ENCODE measurements around the gene PDLIM4. TPM values are rescaled to one million over a fixed set of nuclear protein-coding genes. Genes with fewer than 3 reads are reported as not detected.

PDLIM4 gene
- total RNA-seq, 4 donors from 2014 or later = 9.7 to 43.4 (median 19.7) TPM

DNA sequence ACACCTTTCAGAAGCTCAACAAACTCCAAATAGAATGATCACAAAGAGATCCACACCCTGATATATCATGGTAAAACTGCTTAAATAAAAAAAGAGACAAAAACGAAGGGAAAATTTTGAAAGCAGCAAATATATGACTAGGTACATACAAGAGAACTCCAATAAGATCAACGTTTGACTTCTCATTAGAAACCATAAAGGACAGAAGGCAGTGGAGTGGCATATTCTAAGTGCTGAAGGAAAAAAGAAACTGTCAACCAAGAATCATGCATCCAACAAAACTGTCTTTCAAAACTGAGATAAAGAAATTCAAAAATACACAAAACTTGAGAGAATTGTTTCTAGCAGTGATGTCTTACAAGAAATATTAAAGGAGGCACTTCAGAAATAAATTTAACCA is 47.9 kb downstream of the PDLIM4 start:
- WGBS, 2 donors (ENCODE audit: low coverage in 1 of 2) = 85 to 100% methylated on average over 2 of the region's 2 CpGs
- intact Hi-C loops (cut with DNase I; ENCODE audit: low total_unique reads) = no loop called here

DNA sequence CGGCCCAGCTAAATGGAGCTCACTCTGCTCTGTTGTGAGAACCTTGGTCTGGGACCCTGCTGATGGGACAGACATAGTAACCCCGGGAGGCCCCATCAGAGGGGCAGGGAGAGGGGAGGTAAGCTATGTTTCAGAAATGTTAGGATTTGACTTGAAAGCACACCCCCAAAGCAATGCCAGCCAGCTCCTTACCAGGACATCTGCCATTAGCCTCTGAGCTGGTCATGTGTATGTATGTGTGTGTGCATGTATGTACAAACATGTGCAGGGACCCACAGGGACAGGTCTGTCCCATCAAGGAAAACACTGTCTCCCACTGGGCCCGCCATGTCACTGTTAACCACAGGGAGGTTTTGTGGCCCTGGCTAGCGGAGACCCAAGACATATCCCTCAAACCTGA is 51.2 kb downstream of the PDLIM4 start:
- no peaks in the 10 kb centered on the region for H3K36me3 ChIP-seq
- no peak for DNase-seq
- H3K27me3 ChIP-seq = no peaks in the 10 kb centered on the region
- 100% methylated on average over 4 of the region's 4 CpGs; no CpG with 5 or more reads in 1 of the 2 donors for WGBS, 2 donors (ENCODE audit: low coverage in 1 of 2)
- H3K9me3 ChIP-seq = no peaks in the 10 kb centered on the region
- in situ Hi-C loops (cut with MboI; ENCODE audit: low pct_ligation_motif_present in 1 of 4, low pct_unique_long_range_greater_than_20kb in 1 of 4, low sequenced_read_pairs in 3 of 4) = no loop called here
- intact Hi-C loops (cut with DNase I; ENCODE audit: low total_unique reads) = no loop called here
- H3K27ac ChIP-seq = peak overlapping the region in 2 of 4 donors; percentile 2 to 68
- peaks cover 0 to 41% (median 13%) of the 10 kb centered on the region in 4 donors for H3K4me1 ChIP-seq
- H3K4me3 ChIP-seq = no peak overlapping the region
- TF ChIP-seq POLR2AphosphoS5 (IDR thresholded peaks at IDR 0.05) = no peak
- no peak for TF ChIP-seq EP300 (IDR thresholded peaks at IDR 0.05; ENCODE audit: low read depth)
- no peak for TF ChIP-seq POLR2A (IDR thresholded peaks at IDR 0.05)
- TF ChIP-seq, protein P1, sequence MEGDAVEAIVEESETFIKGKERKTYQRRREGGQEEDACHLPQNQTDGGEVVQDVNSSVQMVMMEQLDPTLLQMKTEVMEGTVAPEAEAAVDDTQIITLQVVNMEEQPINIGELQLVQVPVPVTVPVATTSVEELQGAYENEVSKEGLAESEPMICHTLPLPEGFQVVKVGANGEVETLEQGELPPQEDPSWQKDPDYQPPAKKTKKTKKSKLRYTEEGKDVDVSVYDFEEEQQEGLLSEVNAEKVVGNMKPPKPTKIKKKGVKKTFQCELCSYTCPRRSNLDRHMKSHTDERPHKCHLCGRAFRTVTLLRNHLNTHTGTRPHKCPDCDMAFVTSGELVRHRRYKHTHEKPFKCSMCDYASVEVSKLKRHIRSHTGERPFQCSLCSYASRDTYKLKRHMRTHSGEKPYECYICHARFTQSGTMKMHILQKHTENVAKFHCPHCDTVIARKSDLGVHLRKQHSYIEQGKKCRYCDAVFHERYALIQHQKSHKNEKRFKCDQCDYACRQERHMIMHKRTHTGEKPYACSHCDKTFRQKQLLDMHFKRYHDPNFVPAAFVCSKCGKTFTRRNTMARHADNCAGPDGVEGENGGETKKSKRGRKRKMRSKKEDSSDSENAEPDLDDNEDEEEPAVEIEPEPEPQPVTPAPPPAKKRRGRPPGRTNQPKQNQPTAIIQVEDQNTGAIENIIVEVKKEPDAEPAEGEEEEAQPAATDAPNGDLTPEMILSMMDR (IDR thresholded peaks at IDR 0.05) = no peak

More for the DNA sequence above, 47.9 kb downstream of the PDLIM4 start:
- peaks cover 3 to 54% (median 23%) of the 10 kb centered on the region in 4 donors for H3K4me1 ChIP-seq
- H3K4me3 ChIP-seq = no peak overlapping the region
- H3K27ac ChIP-seq = no peak overlapping the region
- no peaks in the 10 kb centered on the region for H3K27me3 ChIP-seq
- no peaks in the 10 kb centered on the region for H3K36me3 ChIP-seq
- in situ Hi-C loops (cut with MboI; ENCODE audit: low pct_ligation_motif_present in 1 of 4, low pct_unique_long_range_greater_than_20kb in 1 of 4, low sequenced_read_pairs in 3 of 4) = no loop called here
- no peak for DNase-seq
- H3K9me3 ChIP-seq = no peaks in the 10 kb centered on the region
- TF ChIP-seq POLR2AphosphoS5 (IDR thresholded peaks at IDR 0.05) (no peak), POLR2A (IDR thresholded peaks at IDR 0.05) (no peak), EP300 (IDR thresholded peaks at IDR 0.05; ENCODE audit: low read depth) (no peak)
- TF ChIP-seq, protein P1 (IDR thresholded peaks at IDR 0.05) = no peak

DNA sequence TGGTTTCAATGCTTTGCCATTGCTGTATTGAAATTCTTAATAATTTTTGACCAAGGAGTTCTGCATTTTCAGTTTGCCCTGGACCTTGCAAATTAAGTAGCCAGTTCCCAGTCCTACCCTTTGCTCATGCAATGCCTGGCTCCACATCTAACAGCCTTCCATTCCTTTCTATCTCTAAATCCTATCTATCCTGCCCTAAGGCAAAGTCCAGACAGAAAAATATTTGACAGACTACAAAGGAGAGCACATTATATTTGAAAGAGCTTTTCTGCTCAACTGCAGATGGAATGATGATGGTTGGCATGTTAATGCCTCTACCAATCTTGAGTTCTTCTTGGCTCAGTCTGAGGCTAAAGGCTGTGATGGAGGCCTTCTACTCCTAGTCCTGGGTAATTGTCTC is 52.2 kb downstream of the PDLIM4 start:
- Histone ChIP-seq H3K4me1 (peaks cover 0 to 41% (median 13%) of the 10 kb centered on the region in 4 donors), H3K4me3 (no peak overlapping the region), H3K27me3 (no peaks in the 10 kb centered on the region), H3K27ac (peak overlapping the region in 1 of 4 donors; percentile 35), H3K36me3 (no peaks in the 10 kb centered on the region), H3K9me3 (no peaks in the 10 kb centered on the region)
- TF ChIP-seq POLR2A (IDR thresholded peaks at IDR 0.05) (no peak), POLR2AphosphoS5 (IDR thresholded peaks at IDR 0.05) (no peak), EP300 (IDR thresholded peaks at IDR 0.05; ENCODE audit: low read depth) (no peak)
- TF ChIP-seq, protein P1 (IDR thresholded peaks at IDR 0.05) = no peak
- no peak for DNase-seq
- intact Hi-C loops (cut with DNase I; ENCODE audit: low total_unique reads) = no loop called here
- in situ Hi-C loops (cut with MboI; ENCODE audit: low pct_ligation_motif_present in 1 of 4, low pct_unique_long_range_greater_than_20kb in 1 of 4, low sequenced_read_pairs in 3 of 4) = no loop called here

DNA sequence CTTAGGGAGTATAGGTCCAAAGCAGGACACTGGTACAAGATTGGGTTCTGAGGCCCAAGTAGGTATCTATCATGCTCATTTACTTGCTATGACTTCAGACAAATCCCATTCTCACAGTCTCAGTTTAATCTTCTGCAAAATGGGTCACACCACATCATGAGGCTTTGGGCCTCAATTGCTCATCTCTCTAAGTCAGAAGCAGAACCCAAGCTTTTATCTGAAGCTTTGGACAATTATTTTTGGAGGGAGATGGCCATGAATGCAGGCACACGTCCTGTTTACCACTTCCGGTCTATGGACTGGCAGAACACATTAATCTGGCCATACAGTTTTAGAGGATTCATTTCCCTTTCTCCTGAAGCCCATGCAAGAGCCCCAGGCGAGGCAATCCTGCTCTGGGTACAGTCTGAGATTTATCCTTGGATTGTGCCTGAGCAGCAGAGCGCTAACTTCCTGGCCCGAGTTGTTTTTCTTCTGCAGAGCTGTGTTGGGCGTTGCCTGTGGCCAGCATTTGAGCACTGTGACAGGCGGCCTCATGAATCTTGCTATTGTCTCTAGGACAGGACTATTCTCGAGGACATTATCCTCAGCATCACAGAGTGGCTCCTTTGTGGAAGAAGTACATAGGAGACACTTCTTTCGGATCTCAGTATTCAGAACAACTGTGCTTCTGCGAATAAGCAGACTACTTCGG is 52.8 kb downstream of the PDLIM4 start:
- in situ Hi-C loops (cut with MboI; ENCODE audit: low pct_ligation_motif_present in 1 of 4, low pct_unique_long_range_greater_than_20kb in 1 of 4, low sequenced_read_pairs in 3 of 4) = no loop called here
- peak overlapping the region; percentile 5 to 51 (median 27) for H3K27ac ChIP-seq
- H3K4me1 ChIP-seq = peaks cover 0 to 41% (median 13%) of the 10 kb centered on the region in 4 donors
- no peak overlapping the region for H3K4me3 ChIP-seq
- WGBS, 2 donors (ENCODE audit: low coverage in 1 of 2) = 46 to 57% methylated on average over 3 to 11 of the region's 11 CpGs
- intact Hi-C loops (cut with DNase I; ENCODE audit: low total_unique reads) = no loop called here
- no peak for TF ChIP-seq POLR2A (IDR thresholded peaks at IDR 0.05)
- H3K9me3 ChIP-seq = no peaks in the 10 kb centered on the region
- no peaks in the 10 kb centered on the region for H3K36me3 ChIP-seq
- DNase-seq = peak; percentile 37
- H3K27me3 ChIP-seq = no peaks in the 10 kb centered on the region
